Activated T-helper 2 cell treated with anti-CD3 and anti-CD28 coated beads, Interferon-gamma antibody, Interleukin-2, Interleukin-4, amounts not matched to agents 10 μg/mL and 5 μg/mL and 100 μg/mL, durations not matched to agents 14 hours and 24 hours and 36 hours (primary cell): ENCODE measurements around the gene COPS9. TPM values are rescaled to one million over a fixed set of nuclear protein-coding genes. Genes with fewer than 3 reads are reported as not detected.
A peak's percentile ranks its signal among the peaks of the same experiment; 100 is the strongest.

ENCODE experiments used
- DNase-seq: peaks from one replicate; pipeline ENCODE4 v3.0.0; 2021; ENCODE audit warnings: low spot score
- H3K27ac Mint-ChIP-seq: one replicate; pipeline ENCODE4 v1.8.0; 2021; ENCODE audit warnings: mixed read lengths
- H3K27me3 Mint-ChIP-seq: one replicate; pipeline ENCODE4 v1.8.0; 2021; ENCODE audit warnings: low read depth, mixed read lengths
- H3K36me3 Mint-ChIP-seq: one replicate; pipeline ENCODE4 v1.8.0; 2021; ENCODE audit warnings: low read depth, mixed read lengths
- H3K4me1 Mint-ChIP-seq: one replicate; pipeline ENCODE4 v1.8.0; 2021; ENCODE audit warnings: low read depth, mixed read lengths
- H3K4me3 Mint-ChIP-seq: one replicate; pipeline ENCODE4 v1.8.0; 2021; ENCODE audit warnings: low read depth, mild to moderate bottlenecking, moderate library complexity, mixed read lengths
- H3K9me3 Mint-ChIP-seq: one replicate; pipeline ENCODE4 v1.8.0; 2021; ENCODE audit warnings: mixed read lengths
- intact Hi-C: fragments of 100-400 bp; cut with micrococcal nuclease; formaldehyde crosslinking; loops from one replicate; pipeline ENCODE4 v1.15.1; 2023
- total RNA-seq: library from RNA; stranded (reverse); gene quantifications from 2 replicates; pipeline ENCODE4 v1.2.3, GENCODE V29; 2022

Gene COPS9
- total RNA-seq, 1 donor from 2014 or later: 112 TPM

DNA sequence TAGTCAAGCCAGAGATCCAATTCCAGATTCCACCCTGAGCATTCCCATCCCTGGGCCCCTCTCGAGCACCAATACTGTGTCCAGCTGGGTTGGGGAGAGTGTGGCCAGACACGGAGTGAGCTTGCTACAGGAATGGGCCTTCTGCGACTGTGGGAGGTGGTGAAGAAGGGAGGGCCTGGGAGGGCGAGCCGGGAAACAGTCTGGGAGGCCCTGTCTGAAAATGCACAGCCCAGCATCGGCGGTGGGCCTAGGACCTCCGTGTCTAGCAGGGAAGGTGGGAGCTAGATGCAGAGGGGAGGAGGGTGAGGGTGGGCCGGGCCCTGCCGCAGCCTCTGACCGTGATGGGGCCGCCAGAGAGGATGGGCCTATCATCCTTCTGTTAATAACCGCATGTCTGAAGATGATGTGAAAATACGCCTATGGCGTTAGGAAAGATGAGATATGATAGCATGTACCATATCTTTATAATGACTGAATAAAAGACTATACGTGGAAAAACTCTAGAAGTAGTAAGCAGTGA is 6.2 kb upstream of the COPS9 start:
- intact Hi-C loops: no loop called here
- Mint-ChIP-seq H3K27me3 (no peaks in the 10 kb centered on the region), H3K36me3 (no peaks in the 10 kb centered on the region), H3K27ac (no peak overlapping the region), H3K4me3 (no peak overlapping the region), H3K4me1 (no peaks in the 10 kb centered on the region), H3K9me3 (peaks cover 6% of the 10 kb centered on the region)
- no peak for DNase-seq

DNA sequence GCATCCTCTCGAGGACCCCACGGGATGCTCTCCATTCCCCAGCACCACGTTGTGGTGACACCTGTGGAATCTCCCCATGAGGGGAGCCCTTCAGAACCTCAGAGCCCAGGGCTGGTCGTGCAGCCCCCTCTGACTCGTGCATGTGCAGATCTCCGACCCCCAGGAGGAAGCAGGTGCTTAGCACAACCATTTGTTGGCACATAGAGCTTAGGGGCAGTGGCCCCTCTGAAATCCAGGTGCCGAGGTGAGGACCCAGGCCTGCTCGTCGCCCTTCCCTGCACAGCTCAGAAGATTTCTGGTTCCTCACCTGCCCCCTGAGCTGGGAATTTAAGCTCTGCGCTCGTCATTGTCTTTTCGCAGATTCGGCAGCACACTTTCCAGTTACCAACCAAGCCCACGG is 5.6 kb upstream of the COPS9 start:
- no peaks in the 10 kb centered on the region for H3K9me3 Mint-ChIP-seq
- intact Hi-C loops: no loop called here
- H3K27me3 Mint-ChIP-seq: no peaks in the 10 kb centered on the region
- H3K36me3 Mint-ChIP-seq: no peaks in the 10 kb centered on the region
- no peak for DNase-seq
- H3K4me3 Mint-ChIP-seq: no peak overlapping the region
- no peak overlapping the region for H3K27ac Mint-ChIP-seq
- peaks cover 5% of the 10 kb centered on the region for H3K4me1 Mint-ChIP-seq

DNA sequence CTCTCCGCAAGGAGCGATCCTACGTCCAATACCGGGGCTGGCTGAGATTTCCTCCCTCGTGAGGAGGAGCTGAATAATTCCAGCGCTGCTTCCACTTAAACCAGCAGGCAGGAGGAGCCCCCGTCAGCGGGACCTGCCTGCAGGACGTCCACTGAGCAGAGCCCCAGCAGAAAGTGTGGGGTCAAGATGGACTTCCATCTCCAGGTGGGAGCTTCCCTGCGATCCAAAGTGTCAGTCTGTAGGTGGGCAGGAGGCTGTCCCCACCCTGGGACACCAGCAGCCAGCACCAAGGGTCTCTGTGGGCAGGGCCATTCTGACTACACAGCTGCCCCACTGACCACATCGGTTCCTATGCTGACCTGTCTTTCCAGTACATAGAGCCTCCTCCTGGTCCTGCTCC is 4.8 kb upstream of the COPS9 start:
- no peak for DNase-seq
- intact Hi-C loops: no loop called here
- Mint-ChIP-seq H3K27me3 (no peaks in the 10 kb centered on the region), H3K36me3 (no peaks in the 10 kb centered on the region), H3K4me1 (peaks cover 5% of the 10 kb centered on the region), H3K9me3 (no peaks in the 10 kb centered on the region), H3K27ac (no peak overlapping the region), H3K4me3 (no peak overlapping the region)

DNA sequence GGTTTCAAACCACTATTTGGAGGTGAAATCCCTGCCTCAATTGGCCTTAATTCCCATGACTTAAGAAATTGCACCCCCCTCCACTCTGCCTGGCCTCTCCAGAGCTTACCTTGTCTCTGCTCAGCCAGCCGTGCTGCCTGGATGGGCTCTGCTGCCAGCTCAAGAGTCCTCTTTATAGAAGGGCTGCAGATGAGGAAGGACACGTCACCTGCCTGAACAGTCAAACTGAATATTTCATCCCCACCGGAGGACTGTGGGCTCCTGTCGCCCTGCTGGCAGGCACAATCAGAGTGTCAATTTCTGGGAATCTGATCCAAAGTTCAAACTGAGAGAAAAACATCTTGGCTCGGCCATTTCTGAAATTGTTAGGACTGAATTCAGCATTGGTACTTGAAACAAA is 4.4 kb upstream of the COPS9 start, which contains the start of gene OTOS:
TSS of gene OTOS (minus strand) at position 148 of the 400 bp plus-strand sequence. CDS start 332 bp downstream, outside the sequence.
- intact Hi-C loops: no loop called here

DNA sequence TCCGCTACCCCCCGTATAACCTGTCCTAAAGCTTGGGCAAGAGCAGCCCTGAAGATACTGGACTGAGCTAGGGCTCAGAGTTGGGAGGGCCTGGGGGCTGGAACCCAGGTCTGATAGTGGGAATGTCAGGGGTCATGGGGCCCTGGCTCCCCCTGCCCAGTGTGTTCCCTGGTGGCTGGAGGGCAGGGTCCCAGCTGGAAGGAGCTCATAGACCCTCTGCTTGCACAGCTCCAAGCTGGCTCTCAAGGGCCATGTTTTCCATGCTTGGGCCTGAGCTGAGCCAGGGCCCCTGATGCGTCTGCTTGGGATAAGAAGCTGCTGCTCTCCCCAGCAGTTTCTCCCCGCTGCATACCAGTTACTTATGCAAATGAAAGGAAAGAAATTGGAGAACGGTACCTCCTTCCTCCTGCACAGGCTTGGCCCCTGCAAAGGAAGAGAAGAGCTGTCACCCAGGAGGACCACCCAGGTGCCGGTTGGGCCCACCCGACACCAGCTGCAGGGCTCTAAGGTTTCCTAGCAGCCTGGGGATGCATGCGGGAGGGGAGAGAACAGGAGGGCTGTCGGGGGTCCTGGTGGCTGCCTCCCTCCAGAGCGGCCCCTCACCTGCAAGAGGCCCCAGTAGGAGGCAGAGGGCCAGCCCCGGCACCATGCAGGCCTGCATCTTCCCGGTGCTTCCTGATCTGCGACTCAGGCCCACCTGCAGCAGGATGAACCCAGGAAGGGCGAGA is 3.7 kb upstream of the COPS9 start:
- DNase-seq: no peak
- Mint-ChIP-seq H3K9me3 (no peaks in the 10 kb centered on the region), H3K27ac (no peak overlapping the region), H3K4me1 (peaks cover 13% of the 10 kb centered on the region), H3K36me3 (peaks cover 5% of the 10 kb centered on the region), H3K4me3 (no peak overlapping the region), H3K27me3 (no peaks in the 10 kb centered on the region)
- intact Hi-C loops: loop anchor here (10.0 kb wide), 1 partner anchor 115 kb away; the partner anchor contains the start of gene NDUFA10

More for the DNA sequence above, 4.4 kb upstream of the COPS9 start, which contains the start of gene OTOS:
- no peaks in the 10 kb centered on the region for H3K27me3 Mint-ChIP-seq
- no peak within 1 kb of the TSS for H3K4me3 Mint-ChIP-seq
- peaks cover 2% of the 10 kb centered on the region for H3K36me3 Mint-ChIP-seq
- H3K4me1 Mint-ChIP-seq: peaks cover 6% of the 10 kb centered on the region
- DNase-seq: no peak
- H3K9me3 Mint-ChIP-seq: no peaks in the 10 kb centered on the region
- H3K27ac Mint-ChIP-seq: no peak within 1 kb of the TSS

DNA sequence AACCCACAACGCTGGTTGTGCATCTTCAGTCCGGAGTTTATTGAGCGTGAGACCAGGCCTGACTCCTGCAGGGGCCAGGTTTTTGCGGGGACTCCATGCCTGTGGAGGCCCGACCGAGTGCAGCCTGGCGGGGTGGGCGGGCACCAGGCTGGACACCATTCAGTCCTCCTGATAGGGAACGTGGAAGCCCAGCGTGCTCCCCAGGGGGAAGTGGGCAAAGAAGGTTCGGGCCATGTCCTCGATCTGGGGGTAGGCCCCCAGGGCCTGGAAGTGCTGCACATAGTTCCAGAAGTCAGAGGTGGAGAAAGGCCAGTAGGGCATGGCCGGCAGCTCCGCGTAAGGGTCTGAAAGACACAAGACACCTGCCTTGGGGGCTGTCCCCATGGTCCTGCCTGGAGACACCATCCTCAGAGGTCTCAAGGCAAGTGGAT is 2.9 kb upstream of the COPS9 start:
- intact Hi-C loops: loop anchor here (10.0 kb wide), 1 partner anchor 114 kb away; the partner anchor contains the start of gene NDUFA10
- Mint-ChIP-seq H3K4me1 (peaks cover 17% of the 10 kb centered on the region), H3K9me3 (no peaks in the 10 kb centered on the region), H3K36me3 (peaks cover 5% of the 10 kb centered on the region), H3K4me3 (no peak overlapping the region), H3K27me3 (no peaks in the 10 kb centered on the region), H3K27ac (no peak overlapping the region)
- no peak for DNase-seq

DNA sequence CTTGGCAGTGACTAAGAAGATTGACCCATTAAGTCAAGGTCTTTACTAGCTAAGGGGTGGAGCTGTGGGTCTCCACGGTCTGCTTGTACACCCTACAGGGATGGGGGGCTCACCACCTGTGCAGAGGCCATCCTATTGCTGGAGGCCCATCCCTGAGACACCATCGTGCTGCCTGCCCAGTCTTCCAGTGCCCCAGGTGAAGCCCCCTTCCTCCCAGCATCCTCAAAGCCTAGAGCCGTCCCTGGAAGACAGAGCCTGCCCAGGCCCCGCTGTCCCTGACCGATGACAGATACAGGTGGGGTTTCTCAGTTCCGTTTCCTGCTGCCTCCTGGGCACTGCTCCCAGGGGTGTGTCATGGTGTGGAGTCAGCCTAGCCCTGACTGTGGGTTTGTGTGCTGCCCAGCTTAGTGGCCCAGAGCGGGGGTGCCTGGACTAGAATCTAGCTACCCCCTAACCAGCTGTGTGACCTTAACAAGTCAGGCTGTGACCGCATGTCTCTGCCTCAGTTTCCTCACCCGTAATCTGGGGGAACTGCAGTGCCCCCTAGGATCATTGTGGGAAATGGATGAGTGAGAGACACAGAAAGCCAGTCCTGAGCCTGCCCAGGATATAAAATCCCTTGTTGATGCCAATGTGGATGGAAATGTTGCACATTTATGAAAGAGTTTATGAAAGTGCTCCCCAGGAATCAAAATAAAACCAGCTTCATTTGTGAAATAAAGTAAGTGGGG is 2.3 kb upstream of the COPS9 start:
- DNase-seq: no peak
- Mint-ChIP-seq H3K27ac (no peak overlapping the region), H3K4me1 (peaks cover 17% of the 10 kb centered on the region), H3K4me3 (peak overlapping the region; percentile 1), H3K36me3 (peaks cover 5% of the 10 kb centered on the region), H3K9me3 (no peaks in the 10 kb centered on the region), H3K27me3 (no peaks in the 10 kb centered on the region)
- intact Hi-C loops: loop anchor here (10.0 kb wide), 1 partner anchor 114 kb away; the partner anchor contains the start of gene NDUFA10

DNA sequence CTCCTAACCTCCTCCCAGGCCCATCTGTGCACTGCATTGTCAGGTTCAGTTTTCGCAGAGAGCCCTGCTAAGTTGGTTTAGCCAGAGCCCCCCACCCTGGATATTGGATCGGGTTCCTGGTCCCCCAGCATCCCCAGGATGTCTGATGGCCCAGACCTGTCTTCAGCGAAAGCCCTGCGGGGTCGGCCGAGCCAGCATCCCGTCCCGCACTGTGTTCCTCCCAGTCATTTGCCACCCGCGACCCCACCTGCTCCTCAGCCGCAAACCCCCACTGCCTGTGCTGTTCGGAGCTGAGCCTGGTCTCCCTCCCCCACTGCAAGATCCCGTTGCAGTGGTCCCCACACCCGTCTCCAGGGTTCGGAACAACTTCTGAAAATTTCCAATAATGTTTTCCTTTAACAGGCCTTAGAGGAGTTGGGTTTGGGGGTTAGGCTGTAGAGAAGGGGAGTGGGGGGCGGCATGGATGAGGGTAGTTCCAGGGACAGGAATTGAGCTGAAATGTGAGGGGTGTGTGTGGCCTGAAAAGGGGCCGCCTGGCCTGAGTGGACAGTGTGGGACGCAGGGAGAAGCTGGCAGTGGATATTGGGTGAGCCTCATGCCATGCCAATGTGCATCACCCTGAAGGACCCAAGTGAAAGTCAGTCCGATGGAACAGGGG is 1.6 kb upstream of the COPS9 start:
- Mint-ChIP-seq H3K9me3 (no peaks in the 10 kb centered on the region), H3K4me3 (peak overlapping the region; percentile 96), H3K27ac (no peak overlapping the region), H3K27me3 (no peaks in the 10 kb centered on the region), H3K4me1 (peaks cover 17% of the 10 kb centered on the region), H3K36me3 (peaks cover 10% of the 10 kb centered on the region)
- no peak for DNase-seq
- intact Hi-C loops: loop anchor here (10.0 kb wide), 1 partner anchor 113 kb away; the partner anchor contains the start of gene NDUFA10

DNA sequence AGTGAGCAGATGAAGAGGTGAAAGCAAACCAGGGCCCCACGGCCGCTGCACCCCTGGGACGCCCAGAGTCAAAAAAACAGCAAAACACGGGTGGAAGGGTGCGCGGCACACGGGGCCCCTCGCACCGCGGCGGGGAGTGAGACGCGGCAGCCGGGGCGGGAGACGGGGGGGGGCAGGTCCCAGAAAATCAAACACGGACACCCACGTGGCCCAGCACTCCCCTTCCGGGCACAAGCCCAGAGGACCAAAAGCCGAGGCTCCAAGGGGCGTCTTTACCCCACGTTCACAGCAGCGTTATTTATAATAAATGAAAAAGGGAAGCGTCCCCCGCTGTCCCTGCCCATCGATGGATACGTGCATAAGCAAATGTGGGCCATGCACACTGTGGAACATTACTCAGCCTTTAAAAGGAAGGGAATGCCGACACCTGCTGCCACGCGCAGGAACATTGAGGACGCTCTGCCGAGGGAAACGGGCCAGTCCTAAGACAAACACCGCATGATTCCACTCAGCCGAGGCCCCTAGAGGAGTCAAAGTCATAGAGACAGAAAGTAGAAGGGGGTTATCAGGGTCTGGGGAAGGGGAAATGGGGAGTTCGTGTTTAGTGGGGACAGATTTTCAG is 677 bp upstream of the COPS9 start:
- peaks cover 18% of the 10 kb centered on the region for H3K36me3 Mint-ChIP-seq
- DNase-seq: no peak
- H3K27me3 Mint-ChIP-seq: no peaks in the 10 kb centered on the region
- H3K4me1 Mint-ChIP-seq: peaks cover 17% of the 10 kb centered on the region
- no peaks in the 10 kb centered on the region for H3K9me3 Mint-ChIP-seq
- peak overlapping the region; percentile 14 for H3K27ac Mint-ChIP-seq
- intact Hi-C loops: loop anchor here (10.0 kb wide), 1 partner anchor 112 kb away; the partner anchor contains the start of gene NDUFA10
- peak overlapping the region; percentile 96 for H3K4me3 Mint-ChIP-seq

DNA sequence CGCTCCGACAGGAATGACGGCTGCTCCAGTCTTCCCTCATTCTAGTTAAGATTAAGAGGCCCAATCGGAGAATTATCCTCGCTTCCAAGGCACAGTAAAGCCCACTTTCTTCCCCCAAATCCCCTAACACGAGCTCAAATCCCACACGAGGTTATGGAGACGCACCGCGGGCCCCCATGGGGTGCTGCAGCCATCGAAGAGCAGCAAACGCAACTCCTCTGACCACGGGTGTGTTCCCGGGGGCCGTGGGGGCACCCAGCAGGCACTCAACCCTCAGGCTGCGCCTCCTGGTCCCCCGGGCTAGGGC is 446 bp downstream of the COPS9 start:
- Mint-ChIP-seq H3K4me1 (peaks cover 17% of the 10 kb centered on the region), H3K27ac (peak overlapping the region; percentile 82), H3K4me3 (peak overlapping the region; percentile 96), H3K9me3 (no peaks in the 10 kb centered on the region), H3K27me3 (no peaks in the 10 kb centered on the region), H3K36me3 (peaks cover 29% of the 10 kb centered on the region)
- no peak for DNase-seq
- intact Hi-C loops: loop anchor here (10.0 kb wide), 1 partner anchor 111 kb away; the partner anchor contains the start of gene NDUFA10

DNA sequence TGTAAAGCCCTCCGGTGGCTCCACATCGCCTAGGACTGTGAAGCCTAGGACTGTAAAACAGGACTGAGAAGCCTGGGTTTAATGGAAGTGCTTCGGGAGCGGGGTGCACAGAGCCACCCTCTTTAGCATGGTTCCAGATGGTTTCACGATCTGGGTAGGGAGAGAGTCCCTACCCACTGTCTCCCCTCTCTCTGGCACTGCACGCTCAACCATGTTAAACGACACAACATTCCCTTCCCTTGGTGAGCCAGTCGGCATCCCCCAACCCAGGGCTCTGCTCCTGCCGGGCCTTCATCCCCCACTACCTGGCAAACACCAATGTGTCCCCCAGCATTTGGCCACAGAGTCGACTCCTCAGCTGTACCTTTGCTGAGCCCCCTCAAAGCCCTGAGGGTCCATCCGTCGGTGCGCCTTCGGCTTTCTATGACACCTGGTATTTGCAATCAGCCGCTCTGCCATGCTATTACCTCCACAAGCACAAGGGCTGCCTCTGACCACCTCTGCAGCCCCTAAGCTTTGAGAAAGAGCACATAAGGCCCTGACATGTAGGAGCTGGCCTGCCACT is 1.1 kb downstream of the COPS9 start:
- peak overlapping the region; percentile 96 for H3K4me3 Mint-ChIP-seq
- no peaks in the 10 kb centered on the region for H3K27me3 Mint-ChIP-seq
- H3K9me3 Mint-ChIP-seq: no peaks in the 10 kb centered on the region
- H3K4me1 Mint-ChIP-seq: peaks cover 17% of the 10 kb centered on the region
- intact Hi-C loops: loop anchor here (10.0 kb wide), 1 partner anchor 110 kb away; the partner anchor contains the start of gene NDUFA10
- peak overlapping the region; percentile 82 for H3K27ac Mint-ChIP-seq
- no peak for DNase-seq
- H3K36me3 Mint-ChIP-seq: peaks cover 36% of the 10 kb centered on the region

DNA sequence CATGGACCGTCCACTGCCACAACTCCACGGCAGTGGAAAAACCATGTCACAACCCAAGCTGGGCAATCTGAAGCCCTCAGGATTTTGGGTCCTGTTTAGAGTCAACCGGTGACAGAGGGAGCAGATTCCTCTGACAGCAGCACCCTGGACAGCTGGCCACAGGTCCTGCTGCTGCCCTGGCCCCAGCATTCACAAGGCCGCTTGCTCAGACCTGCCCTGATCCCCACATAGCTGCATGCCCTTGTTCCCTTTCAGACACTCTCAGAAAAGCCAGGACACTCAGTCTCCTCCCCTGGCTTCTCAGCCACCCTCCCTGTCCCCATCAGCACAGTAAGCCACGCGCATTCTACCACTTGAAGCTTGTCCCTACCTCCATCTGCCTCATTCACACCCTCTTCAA is 1.6 kb downstream of the COPS9 start:
- peaks cover 41% of the 10 kb centered on the region for H3K36me3 Mint-ChIP-seq

More for the DNA sequence above, 1.6 kb downstream of the COPS9 start:
- Mint-ChIP-seq H3K4me3 (peak overlapping the region; percentile 96), H3K27me3 (no peaks in the 10 kb centered on the region), H3K4me1 (peaks cover 17% of the 10 kb centered on the region), H3K9me3 (no peaks in the 10 kb centered on the region), H3K27ac (no peak overlapping the region)
- intact Hi-C loops: loop anchor here (10.0 kb wide), 1 partner anchor 110 kb away; the partner anchor contains the start of gene NDUFA10
- no peak for DNase-seq
